Muscle of leg (tissue), 11 donors: Measurements from ENCODE around the gene HEXIM2. TPM values are rescaled to one million over a fixed set of nuclear protein-coding genes. Genes with fewer than 3 reads are reported as not detected.

Source experiments
- DNase-seq: peaks from one replicate; pipeline ENCODE4 v3.0.0; 2013
- H3K27ac ChIP-seq: one replicate; pipeline ENCODE4 v1.5.1; 2013; ENCODE audit warnings: mild to moderate bottlenecking, low read length, control low read depth
- H3K27me3 ChIP-seq: one replicate; pipeline ENCODE4 v1.6.1; 2013; ENCODE audit warnings: low read length; ENCODE audit not compliant: control insufficient read depth, insufficient read depth
- H3K36me3 ChIP-seq: one replicate; pipeline ENCODE4 v1.6.1; 2013; ENCODE audit warnings: low read length; ENCODE audit not compliant: control insufficient read depth, insufficient read depth
- H3K4me1 ChIP-seq: one replicate; pipeline ENCODE4 v1.6.1; 2013; ENCODE audit warnings: low read length; ENCODE audit not compliant: control insufficient read depth, insufficient read depth
- H3K4me3 ChIP-seq: one replicate; pipeline ENCODE4 v1.5.1; 2013; ENCODE audit warnings: low read length, control low read depth
- H3K9me3 ChIP-seq: replicated peaks from 2 replicates; pipeline ENCODE4 v1.6.1; 2013; ENCODE audit warnings: low read depth, low read length; ENCODE audit not compliant: control insufficient read depth
- WGBS: methylation state at CpG from one replicate; pipeline ENCODE4 v1.1.5; 2013; ENCODE audit warnings: missing lambda C conversion rate; ENCODE audit not compliant: insufficient coverage; 5-methylcytosine and 5-hydroxymethylcytosine counted together
- polyA plus RNA-seq, 8 donors: library from polyadenylated mRNA; unstranded; fragments of 120-200 nt; gene quantifications; one replicate each; pipeline versions ENCODE4 v1.2.1 to v1.2.3, GENCODE V29; 2013; ENCODE audit warnings: inconsistent platforms in 1 of 8, low replicate concordance in 1 of 8; ENCODE audit not compliant: insufficient read length in 8 of 8, insufficient read depth in 1 of 8
- total RNA-seq: library from RNA; stranded (reverse); fragments of 120-200 nt; gene quantifications from one replicate; pipeline ENCODE4 v1.2.4, GENCODE V29; 2013

The HEXIM2 gene
- total and polyA plus RNA-seq, 9 donors, result 6.2 to 9.1 (median 7.8) TPM

DNA sequence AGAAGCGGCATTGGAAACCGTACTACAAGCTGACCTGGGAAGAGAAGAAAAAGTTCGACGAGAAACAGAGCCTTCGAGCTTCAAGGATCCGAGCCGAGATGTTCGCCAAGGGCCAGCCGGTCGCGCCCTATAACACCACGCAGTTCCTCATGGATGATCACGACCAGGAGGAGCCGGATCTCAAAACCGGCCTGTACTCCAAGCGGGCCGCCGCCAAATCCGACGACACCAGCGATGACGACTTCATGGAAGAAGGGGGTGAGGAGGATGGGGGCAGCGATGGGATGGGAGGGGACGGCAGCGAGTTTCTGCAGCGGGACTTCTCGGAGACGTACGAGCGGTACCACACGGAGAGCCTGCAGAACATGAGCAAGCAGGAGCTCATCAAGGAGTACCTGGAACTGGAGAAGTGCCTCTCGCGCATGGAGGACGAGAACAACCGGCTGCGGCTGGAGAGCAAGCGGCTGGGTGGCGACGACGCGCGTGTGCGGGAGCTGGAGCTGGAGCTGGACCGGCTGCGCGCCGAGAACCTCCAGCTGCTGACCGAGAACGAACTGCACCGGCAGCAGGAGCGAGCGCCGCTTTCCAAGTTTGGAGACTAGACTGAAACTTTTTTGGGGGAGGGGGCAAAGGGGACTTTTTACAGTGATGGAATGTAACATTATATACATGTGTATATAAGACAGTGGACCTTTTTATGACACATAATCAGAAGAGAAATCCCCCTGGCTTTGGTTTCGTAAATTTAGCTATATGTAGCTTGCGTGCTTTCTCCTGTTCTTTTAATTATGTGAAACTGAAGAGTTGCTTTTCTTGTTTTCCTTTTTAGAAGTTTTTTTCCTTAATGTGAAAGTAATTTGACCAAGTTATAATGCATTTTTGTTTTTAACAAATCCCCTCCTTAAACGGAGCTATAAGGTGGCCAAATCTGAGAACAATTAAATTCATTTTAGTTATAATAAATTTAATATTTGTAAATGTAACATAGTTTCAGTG lies 11.7 kb upstream of the HEXIM2 start:
- Histone ChIP-seq H3K27me3 (no peaks in the 10 kb centered on the region), H3K4me1 (peaks cover 29% of the 10 kb centered on the region), H3K36me3 (no peaks in the 10 kb centered on the region), H3K27ac (peak overlapping the region; percentile 97), H3K4me3 (peak overlapping the region; percentile 90), H3K9me3 (no peaks in the 10 kb centered on the region)
- under 1% methylated on average over 35 of the region's 56 CpGs for WGBS
- DNase-seq, result peak; percentile 91

DNA sequence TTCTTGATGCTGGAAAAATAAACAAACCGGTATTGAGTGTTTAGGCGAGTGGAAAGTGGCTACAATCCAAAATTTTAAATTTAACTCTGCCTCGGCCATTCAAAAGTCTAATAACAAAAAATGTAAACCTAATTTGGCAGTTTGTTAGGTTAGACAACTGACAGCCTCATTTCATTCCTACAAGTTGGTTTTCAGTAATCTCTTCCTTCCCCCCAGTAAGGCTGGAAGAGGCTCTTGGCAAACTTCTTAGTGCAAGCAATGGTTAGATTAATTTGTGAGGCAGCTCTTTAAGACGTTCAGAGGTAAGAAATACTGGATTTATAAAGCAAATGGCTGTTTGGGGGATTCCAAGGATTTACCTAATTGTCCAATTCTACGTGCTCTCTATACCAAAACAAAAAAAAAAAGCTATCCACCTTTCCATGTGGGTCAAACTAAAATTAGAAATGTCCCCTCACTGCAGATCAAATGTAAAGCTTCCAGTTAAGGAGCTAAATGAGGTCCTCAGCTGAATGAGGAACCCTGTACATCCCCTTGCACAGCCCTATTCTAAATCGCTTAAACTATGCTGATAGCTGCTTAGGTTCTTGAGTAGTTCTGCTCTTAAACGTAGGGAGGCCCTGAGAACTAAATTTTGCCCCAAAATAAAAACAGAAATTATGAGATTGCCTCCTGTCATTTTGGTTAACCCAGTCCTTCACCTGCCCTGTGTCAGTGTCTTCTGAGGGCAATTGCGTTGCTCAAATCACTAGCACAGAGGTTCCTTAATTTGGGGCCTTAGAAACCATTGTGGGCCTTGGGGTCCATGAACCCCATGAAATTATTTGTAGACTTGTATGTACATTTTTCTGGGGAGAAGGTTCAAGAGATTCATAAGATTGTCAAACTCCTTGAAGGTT lies 10.5 kb upstream of the HEXIM2 start:
- Histone ChIP-seq H3K9me3 (no peaks in the 10 kb centered on the region), H3K4me3 (peak overlapping the region; percentile 90), H3K4me1 (peaks cover 21% of the 10 kb centered on the region), H3K27me3 (no peaks in the 10 kb centered on the region), H3K36me3 (no peaks in the 10 kb centered on the region), H3K27ac (peak overlapping the region; percentile 97)
- WGBS, result 43% methylated on average over 2 of the region's 8 CpGs
- peak; percentile 74 for DNase-seq

DNA sequence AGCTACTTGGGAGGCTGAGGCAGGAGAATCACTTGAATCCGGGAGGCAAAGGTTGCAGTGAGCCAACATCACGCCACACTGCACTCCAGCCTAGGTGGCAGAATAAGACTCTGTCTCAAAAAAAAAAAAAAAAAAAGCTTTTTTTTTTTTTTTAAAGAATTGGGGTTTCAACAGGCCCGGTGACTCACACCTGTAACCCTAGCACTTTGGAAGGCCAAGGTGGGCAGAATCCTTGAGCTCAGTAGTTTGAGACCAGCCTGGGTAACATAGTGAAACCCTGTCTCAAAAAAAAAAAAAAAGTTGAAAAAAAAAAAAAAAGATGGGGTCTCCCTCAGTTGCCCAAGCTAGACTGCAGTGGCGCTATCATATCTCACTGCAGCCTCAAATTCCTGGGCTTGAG lies 6.6 kb upstream of the HEXIM2 start:
- H3K4me3 ChIP-seq, result no peak overlapping the region
- H3K9me3 ChIP-seq, result no peaks in the 10 kb centered on the region
- H3K36me3 ChIP-seq, result peaks cover 3% of the 10 kb centered on the region
- WGBS, result 100% methylated on average over 1 of the region's 4 CpGs
- DNase-seq, result no peak
- H3K27me3 ChIP-seq, result no peaks in the 10 kb centered on the region
- no peak overlapping the region for H3K27ac ChIP-seq
- peaks cover 22% of the 10 kb centered on the region for H3K4me1 ChIP-seq

DNA sequence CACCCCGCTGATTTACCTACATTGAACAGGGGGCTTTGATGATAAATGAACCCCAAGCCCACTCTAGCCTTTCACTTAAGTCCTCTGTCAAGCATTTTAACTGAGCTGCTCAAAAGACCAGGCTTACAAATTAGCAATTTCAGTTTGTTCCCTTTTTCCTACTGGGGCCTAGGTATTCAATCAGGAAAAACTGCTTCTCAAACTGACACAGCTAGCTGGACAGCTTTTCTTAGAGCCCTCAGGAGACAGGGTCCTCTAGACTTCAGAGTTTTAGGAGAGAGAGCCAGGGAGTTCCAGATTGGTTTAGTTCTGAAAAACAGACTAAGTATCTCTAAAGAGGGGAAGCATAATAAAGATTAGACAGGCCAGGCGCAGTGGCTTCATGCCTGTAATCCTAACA lies 6.2 kb upstream of the HEXIM2 start:
- Histone ChIP-seq H3K27me3 (no peaks in the 10 kb centered on the region), H3K9me3 (no peaks in the 10 kb centered on the region), H3K27ac (no peak overlapping the region), H3K4me1 (peaks cover 22% of the 10 kb centered on the region), H3K4me3 (no peak overlapping the region), H3K36me3 (peaks cover 3% of the 10 kb centered on the region)
- WGBS, result 100% methylated on average over 1 of the region's 2 CpGs
- no peak for DNase-seq

DNA sequence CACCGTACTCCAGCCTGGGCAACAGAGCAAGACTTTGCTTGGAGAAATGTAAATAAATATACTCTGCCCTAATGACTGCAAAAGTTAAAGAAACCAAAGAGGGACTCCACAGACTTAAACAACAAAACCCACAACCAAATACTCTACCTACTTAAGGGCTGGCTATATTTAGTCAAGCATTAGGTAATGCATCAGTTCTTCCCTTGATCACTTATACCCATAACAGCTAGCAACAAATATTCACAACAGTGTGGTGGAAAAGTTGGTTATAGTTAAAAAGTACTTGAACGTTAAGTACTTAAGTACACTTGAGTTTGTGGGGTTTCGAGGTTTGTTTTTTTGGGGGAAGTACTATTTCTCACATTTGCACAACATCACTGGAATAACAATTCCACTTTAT lies 5.4 kb upstream of the HEXIM2 start:
- H3K4me1 ChIP-seq, result peaks cover 19% of the 10 kb centered on the region
- no CpG with 5 or more reads among the region's 3 CpGs for WGBS
- no peaks in the 10 kb centered on the region for H3K9me3 ChIP-seq
- H3K4me3 ChIP-seq, result no peak overlapping the region
- no peaks in the 10 kb centered on the region for H3K27me3 ChIP-seq
- H3K27ac ChIP-seq, result no peak overlapping the region
- H3K36me3 ChIP-seq, result peaks cover 3% of the 10 kb centered on the region
- no peak for DNase-seq

DNA sequence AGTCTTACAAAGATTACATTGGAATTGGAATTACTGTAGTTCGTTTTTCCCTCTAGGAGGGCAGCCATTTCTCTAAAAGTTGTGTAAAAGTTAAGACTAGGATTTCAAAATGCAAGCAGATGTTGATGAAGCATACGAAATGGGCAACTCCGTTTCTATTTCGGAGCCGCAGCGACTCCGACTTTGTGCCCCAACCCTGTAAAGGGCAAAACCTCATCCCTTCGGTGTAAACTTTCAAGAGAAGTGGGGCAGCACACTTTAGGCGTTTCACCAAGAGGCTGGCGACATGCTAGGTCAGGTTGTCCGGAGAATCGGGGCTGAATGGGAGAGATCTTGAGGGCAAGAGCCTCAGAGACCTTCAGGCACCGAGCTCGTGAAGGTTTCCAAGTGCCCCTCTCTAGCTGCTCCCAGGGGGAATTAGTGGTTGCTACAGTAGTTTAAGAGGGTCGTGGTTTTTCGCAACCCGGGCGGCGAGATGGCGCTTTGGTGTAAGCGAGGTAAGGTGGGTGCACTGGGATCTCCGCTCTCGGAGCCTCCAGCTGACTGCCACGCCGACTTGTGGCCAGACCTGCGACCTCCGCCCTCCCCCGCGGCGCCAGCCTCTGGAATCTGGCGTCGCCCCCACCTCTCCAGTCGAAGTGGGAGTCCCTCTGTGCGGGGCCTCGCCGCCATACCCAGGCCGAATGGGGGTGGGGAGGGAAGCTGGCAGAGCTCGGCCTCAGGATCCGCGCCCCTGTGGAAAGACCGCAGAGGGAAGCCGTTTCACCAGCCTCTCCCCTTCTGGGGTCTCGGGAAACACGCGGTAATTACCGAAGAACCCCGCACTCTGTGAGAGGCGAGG lies 1.0 kb upstream of the HEXIM2 start:
- H3K4me3 ChIP-seq, result peak overlapping the region; percentile 100
- peaks cover 29% of the 10 kb centered on the region for H3K4me1 ChIP-seq
- no peaks in the 10 kb centered on the region for H3K27me3 ChIP-seq
- H3K27ac ChIP-seq, result peak overlapping the region; percentile 100
- DNase-seq, result peak; percentile 87
- no peaks in the 10 kb centered on the region for H3K9me3 ChIP-seq
- peaks cover 3% of the 10 kb centered on the region for H3K36me3 ChIP-seq
- under 1% methylated on average over 34 of the region's 48 CpGs for WGBS

DNA sequence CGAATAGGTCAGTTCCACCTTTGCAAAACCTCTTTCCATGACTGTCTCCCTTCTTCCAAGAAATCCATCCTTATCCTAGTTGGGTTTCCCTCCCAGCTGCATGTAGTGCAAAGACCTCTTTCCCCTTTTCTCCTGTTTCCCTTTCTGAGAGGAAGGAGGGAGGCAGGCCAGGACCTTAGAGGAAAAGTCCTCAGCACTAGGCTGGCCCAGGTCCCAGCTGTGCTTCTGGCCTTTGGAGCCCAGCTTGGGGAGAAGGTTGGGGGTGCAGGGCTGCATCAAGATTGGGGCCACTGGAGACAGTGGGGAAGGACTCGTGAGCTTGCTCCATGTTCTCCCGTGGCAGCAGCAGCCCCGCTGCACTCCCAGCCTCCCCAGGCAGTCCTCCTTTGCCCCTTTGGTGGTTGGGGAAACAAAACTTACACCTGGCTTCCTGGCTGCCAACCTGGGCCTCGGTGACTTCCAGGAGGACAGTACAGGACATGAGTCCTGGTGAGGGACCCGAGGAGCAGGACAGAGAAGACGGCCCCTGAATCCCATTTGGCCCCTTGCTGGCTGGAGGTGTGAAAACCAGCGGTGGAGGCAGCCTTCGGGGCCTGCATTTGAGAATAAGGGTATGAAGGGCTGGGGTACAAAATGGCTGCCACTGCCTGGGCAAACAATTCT lies 481 bp downstream of the HEXIM2 start:
- Histone ChIP-seq H3K27me3 (no peaks in the 10 kb centered on the region), H3K36me3 (peaks cover 3% of the 10 kb centered on the region), H3K4me1 (peaks cover 29% of the 10 kb centered on the region), H3K4me3 (peak overlapping the region; percentile 22), H3K27ac (peak overlapping the region; percentile 45), H3K9me3 (no peaks in the 10 kb centered on the region)
- WGBS, result 59% methylated on average over 5 of the region's 9 CpGs
- DNase-seq, result no peak

DNA sequence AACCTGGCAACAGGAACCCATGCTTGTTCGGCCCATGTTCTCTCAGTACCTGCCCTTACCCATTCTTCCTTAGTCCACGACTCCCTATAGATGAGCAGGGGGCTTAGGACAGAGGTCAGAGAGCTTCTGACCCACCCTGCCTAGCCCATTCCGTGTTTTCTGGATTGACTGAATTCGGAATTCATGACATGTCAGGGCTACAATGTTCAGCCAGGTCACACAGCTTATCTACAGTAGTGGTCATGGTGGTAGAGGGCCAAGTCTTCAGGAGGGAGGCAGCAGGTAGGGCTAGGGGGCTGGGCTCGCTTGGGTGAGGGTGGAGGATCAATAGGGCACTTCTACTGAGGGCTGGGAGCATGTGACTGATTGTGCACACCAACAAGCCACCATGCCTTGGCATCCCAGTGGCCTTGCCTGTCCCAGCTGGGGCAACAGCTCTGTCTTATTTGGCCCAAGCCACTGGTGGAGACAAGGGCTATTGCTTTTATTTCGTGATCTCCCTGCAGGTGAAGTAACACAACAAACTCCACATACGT lies 3.1 kb downstream of the HEXIM2 start:
- H3K4me1 ChIP-seq, result peaks cover 27% of the 10 kb centered on the region
- H3K27ac ChIP-seq, result peak overlapping the region; percentile 21
- H3K36me3 ChIP-seq, result peaks cover 8% of the 10 kb centered on the region
- no peak for DNase-seq
- WGBS, result 92% methylated on average over 5 of the region's 7 CpGs
- no peaks in the 10 kb centered on the region for H3K27me3 ChIP-seq
- H3K9me3 ChIP-seq, result no peaks in the 10 kb centered on the region
- H3K4me3 ChIP-seq, result no peak overlapping the region
